IPS-18c (cell line): ENCODE measurements around the gene MAMDC4.
"Not testable (repeated sequence)": the region's sequence is repeated elsewhere in the genome, so short reads cannot be mapped to it uniquely, and the experiment has no call there.

Experiments used
- H3K4me3 ChIP-seq: 2 replicates; pipeline ENCODE4 v1.7.0; 2013; ENCODE audit warnings: low read depth, mild to moderate bottlenecking, low read length, moderate library complexity; ENCODE audit not compliant: insufficient read depth
- H3K9me3 ChIP-seq: one replicate; pipeline ENCODE4 v1.6.1; 2013; ENCODE audit warnings: mild to moderate bottlenecking, low read length, moderate library complexity; ENCODE audit not compliant: control insufficient read depth, insufficient read depth

The MAMDC4 gene

DNA sequence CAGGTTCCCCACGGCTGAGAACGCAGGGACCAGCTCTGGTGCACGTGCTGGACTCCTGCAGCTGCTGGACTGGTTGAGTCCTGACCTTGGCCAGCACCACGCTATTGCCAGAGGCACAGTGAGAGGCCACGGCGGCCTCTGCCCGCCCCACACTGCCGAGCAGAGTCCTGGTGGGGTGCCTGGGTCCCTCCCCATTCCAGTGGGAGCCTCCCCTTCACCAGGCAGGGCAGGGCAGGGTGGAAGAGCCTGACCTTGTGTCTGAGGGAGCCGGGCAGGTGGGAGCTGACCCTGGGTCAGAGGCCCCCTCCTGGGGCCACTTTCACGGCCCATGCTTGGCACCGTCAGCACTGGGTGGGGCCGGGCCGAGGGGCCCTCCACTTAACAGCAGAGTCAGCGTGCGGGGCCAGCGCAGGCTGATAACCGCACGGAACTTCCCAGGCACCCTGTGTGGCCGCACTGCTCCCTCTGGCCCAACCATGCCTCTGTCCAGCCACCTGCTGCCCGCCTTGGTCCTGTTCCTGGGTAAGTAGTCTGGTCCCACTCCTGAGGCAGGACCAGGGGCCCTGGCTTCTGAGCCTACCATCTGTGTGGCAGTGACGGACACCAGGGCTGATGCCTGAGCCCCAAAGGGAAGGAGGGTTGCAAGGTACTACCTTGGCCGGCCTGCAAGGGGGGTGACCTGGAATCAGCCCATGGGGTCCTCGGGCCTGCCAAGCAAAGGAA, at the start of gene MAMDC4:
Gene MAMDC4, plus strand, starts transcription at position 406 of the 723 bp plus-strand sequence. Its CDS starts 71 bp downstream, at position 477.
- no peak within 1 kb of the TSS for H3K4me3 ChIP-seq
- H3K9me3 ChIP-seq: no peaks in the 10 kb centered on the region

DNA sequence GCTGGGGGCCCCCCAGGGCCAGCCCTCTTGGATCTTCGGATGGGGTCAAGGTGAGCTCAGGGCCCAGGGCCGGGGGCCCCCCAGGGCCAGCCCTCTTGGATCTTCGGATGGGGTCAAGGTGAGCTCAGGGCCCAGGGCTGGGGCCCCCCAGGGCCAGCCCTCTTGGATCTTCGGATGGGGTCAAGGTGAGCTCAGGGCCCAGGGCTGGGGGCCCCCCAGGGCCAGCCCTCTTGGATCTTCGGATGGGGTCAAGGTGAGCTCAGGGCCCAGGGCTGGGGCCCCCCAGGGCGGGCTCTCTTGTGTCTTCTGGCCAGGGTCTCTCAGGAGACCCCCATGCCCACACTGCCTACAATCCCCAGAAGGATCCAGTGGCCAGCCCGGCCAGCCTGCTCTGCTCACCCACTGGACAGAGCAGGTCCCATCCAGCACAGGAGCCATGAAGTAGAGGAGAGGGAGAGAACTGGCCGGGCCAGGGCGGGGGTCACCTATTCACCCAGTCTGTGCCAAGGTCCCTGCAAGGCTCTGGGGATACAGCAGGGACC, 49.1 kb upstream of the MAMDC4 start:
- not testable (repeated sequence) for H3K9me3 ChIP-seq, H3K4me3 ChIP-seq

DNA sequence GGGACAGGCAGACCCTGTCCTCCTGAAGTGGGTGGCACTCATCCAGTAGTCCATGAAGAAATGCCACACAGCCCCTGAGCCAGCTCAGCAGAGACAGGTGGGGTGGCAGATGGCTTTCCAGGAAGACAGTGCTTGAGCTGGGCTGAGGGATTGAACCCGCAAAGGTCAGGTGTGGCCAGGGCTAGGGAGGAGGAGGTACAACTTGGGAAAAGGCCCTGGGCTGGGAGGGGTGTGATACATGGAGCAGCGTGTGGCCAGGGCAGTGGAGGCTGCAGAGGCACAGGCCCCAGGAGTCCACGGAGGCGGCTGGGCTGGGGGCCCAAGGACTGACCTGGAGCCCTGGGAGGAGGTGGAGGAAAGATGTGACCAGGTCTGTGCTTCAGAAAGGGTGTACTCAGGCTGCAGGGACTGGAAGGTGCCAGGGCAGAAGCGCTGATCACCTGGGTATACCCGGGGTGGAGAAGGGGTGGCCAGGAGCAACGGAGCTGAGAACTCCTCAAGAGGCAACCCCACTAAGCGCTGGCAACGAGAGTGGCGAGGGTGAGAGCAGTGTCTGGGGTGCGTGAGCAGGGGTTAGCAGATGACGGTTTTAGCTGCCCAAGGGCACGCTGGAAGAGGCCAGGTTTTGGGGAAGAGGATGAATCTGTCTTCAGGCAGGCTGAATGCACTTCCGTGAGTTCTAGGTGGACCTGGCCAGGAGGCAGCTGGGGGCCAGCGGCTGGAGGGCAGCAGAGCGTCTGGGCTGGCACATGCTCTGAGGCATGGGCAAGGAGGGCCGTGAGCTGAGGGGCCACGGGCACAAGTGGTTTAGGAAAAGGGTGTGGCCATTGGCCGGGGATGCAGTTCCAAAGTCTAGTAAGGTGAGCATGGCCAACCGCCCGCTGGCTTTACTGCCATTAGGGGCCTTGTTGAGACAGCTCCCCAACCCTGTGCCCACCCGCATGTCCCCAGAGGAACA, 48.3 kb upstream of the MAMDC4 start:
- Histone ChIP-seq H3K4me3 (no peak overlapping the region), H3K9me3 (no peaks in the 10 kb centered on the region)

DNA sequence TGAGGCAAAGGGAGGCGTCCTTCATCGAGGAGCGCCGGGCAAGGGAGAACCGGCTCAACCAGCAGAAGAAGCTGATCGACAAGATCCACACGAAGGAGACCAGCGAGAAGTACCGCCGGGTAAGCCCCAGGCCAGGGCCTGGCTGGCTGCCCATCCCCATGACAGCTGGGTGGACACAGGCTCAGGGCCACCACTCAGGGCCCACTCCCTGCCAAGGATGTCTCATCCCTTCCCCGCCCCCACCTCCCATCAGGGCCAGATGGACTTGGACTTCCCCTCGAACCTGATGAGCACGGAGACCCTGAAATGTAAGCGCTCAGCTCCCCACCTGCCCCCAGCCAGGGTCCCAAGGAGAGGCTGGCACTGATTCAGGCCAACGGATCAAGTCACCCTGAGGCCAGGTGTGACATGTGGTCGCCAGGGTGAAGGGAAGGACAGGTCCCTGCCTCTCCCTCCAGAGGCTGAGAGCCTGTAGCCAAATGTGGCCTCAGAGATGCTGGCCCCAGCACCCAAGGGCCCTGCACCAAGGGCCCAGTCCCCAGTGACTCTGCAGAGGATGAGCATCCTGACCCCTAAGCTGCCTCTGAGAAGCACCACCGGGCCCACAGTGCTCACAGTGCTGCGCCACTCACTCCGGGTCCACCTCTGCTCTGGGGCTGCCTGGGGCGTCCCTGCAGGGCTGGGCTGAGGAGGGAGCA, 47.5 kb upstream of the MAMDC4 start:
- H3K4me3 ChIP-seq: no peak overlapping the region
- no peaks in the 10 kb centered on the region for H3K9me3 ChIP-seq

DNA sequence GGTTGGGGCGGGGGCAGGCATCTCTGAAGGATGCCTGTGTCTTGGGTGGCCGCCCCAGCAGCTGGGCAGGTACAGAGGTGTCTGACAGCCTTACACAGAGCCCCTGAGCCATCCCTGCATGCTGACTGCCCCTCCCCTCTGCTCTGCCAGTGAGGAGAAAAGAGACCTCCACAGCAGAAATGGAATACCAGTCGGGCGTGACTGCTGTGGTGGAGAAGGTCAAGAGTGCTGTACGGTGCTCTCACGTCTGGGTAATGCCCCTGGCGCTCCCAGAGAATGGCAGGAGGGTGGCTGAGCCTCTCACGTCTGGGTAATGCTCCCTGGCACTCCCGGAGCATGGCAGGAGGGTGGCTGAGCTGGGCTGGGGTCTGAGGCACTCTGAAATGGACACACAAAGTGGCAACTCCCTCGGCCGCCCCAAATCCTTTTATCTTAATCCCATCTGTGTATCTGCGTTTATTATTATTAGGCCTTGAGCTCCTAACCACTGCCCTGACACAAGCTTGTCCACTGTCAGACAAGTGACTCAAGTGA, 46.9 kb upstream of the MAMDC4 start:
- no peak overlapping the region for H3K4me3 ChIP-seq

DNA sequence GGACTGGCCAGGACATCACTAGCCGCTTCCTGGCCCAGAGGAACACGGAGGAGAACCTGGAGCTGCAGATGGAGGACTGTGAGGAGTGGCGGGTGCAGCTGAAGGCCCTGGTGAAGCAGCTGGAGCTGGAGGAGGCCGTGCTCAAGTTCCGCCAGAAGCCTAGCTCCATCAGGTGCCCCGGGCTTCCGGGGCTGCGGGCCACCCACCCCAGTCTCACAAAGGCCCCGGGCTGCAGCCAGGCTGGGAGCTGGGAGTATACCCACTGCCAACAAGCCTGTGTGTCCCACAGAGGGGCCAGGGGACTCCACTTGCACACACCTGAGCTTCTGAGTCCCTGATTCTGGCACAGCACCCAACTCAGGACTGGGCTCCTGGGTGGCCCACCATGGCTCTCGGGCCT, 46.1 kb upstream of the MAMDC4 start:
- Histone ChIP-seq H3K4me3 (no peak overlapping the region), H3K9me3 (no peaks in the 10 kb centered on the region)

More for the DNA sequence above, 46.9 kb upstream of the MAMDC4 start:
- H3K9me3 ChIP-seq: no peaks in the 10 kb centered on the region

DNA sequence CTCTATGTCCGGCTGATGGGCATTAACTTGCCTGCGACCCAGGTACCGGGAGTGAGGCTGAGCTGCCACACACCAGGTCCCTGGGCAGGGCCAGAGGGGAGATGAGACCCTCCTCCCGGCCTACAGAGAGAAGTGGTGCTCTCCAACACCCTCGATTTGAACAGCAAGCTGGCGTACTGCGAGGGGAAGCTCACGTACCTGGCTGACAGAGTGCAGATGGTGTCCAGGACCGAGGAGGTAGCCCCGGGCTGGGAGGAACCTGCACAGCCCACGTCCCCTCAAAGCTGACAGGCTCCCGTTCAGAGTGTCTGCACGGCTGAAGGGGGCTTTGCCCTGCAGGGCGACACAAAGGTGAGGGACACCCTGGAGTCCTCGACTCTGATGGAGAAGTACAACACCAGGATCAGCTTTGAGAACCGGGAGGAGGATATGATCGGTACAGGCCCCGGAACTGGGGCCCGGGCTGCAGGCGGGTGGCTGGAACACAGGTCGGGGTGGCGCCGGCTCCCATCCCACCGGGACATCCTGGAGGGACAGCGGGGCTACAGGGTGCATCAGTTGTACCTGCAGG, 45.4 kb upstream of the MAMDC4 start:
- Histone ChIP-seq H3K9me3 (no peaks in the 10 kb centered on the region), H3K4me3 (peak overlapping the region; percentile 86)

DNA sequence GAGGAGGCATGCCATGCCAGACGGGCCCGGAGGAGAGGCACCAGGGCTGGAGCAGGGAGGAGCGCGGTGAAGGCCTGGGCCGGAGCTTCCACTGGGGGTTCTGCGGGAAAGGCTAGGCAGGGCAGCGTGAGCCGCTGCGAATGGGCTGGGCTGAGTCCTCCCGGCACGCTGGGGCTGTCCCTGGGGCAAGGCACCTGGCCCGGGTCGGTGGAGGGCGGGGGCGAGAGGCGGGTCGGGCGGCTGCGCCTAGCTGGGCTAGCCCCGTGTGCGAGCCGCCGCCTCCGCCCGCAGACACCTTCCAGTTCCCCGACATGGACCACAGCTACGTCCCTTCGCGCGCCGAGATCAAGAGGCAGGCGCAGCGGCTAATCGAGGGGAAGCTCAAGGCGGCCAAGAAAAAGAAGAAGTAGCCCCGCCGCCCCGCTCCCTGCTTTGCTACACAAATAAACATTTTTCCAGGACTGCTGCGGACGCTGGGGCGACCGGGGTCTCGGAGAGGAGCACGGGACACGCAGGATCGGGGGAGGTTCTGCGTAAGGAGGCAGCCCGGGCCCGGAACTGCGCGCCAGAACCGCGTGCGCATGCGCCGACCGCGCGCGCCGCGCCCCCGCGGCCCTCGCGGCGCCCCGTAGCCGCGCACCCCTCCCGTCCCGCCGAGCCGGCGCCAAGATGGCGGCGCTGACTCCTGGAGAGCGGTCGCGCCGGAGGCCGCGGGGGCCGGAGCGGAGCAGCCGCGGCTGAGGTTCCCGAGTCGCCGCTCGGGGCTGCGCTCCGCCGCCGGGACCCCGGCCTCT, 44.7 kb upstream of the MAMDC4 start, which contains the start of gene RABL6:
Gene RABL6, plus strand, starts transcription at position 668 of the 794 bp plus-strand sequence. CDS start 249 bp downstream, outside the sequence.
- H3K9me3 ChIP-seq: no peaks in the 10 kb centered on the region
- H3K4me3 ChIP-seq: peak within 1 kb of the TSS; percentile 92

DNA sequence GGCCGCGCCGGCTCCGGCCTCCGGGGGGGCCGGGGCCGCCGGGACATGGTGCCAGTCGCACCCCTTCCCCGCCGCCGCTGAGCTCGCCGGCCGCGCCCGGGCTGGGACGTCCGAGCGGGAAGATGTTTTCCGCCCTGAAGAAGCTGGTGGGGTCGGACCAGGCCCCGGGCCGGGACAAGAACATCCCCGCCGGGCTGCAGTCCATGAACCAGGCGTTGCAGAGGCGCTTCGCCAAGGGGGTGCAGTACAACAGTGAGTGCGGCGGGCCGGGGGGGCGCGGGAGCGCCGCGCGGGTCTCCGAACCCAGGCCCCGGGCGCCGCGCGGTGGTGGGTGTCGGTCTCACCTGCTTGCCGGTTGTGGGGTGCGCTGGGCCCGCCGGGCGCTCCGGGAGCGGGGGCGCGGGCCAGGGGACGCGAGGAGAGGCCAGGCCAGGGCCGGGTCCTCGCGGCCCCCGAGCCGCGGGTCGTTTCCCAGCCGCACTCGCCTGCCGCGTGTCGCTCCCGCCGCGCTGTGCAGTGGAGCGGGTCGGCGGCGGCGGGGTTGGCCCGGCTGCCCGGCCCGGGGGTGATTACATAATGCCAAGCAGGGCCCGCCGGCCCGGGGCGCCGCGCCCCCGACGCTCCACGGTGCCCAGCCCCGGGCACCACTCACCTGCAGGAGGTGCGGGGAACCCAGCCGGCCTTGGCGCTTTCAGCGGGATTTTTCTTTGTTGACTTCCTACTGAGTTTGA, 43.9 kb upstream of the MAMDC4 start:
- Histone ChIP-seq H3K4me3 (peak overlapping the region; percentile 92), H3K9me3 (no peaks in the 10 kb centered on the region)

DNA sequence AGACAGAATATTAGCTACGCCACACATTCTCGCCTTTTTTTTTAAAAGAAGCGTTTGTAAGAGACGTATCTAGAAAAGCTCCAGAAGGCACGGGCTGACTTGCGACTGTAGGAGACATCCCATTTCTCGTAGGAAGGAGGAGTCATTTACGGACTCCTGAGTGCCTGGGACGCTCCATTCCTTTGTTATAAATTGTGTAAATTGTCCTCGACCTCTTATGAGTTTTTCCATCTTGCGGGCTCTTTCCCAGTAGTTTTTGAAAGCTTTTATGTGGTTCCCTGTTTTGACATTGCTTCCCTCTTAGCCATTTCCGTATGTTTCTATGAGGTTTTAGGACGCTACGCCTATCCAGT, 43.4 kb upstream of the MAMDC4 start:
- peak overlapping the region; percentile 92 for H3K4me3 ChIP-seq

DNA sequence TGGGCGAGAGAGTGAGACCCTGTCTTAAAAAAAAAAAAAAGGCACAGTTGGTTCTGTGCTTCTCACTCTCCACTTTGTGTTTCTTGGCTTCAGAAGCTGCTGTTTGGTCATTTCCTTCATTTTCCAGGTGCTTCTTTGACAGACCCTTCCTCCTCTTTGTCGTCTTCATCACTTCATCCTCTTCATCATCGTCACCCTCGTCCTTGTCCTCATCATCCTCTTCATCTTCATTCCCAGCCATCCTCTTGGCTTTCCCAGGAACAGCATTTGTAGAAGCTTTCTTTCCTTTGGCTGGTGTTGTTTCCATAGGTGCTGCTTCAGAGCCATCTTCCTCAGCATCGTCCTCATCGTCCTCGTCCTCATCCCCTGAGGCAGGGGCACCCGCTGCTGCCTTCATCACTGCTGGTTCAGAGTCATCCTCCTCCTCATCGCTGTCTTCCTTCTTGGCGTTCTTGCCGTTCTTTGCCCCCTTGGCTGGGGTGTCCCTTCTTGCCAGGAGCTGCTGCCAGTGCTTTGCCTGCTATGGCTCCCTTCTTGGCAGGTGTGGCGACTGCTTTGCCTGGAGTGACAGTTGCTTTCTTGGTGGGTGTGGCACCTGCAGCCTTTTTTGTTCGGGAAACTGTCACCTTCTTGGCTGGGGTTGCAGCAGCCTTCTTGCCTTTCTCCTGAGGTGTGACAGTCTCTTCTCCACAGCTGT, 37.3 kb upstream of the MAMDC4 start:
- Histone ChIP-seq H3K9me3 (no peaks in the 10 kb centered on the region), H3K4me3 (no peak overlapping the region)

More for the DNA sequence above, 43.4 kb upstream of the MAMDC4 start:
- no peaks in the 10 kb centered on the region for H3K9me3 ChIP-seq

DNA sequence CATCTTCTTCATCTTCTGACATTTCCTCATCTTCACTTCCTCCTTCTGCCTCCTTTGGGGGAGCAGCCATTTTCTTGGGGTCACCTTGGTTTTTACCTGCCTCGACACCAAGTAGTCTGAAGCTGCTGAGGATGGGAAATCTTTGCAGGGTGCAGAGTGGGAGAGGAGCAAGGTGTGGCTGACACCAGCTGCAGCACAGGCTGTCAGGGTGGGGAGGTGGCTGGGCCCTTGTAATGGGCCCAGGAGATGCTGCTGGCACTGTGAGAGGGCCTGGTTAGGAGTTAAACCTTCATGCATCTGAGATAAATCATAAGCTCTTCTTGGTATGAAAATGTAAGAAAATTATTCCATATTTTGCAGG, 36.7 kb upstream of the MAMDC4 start:
- no peak overlapping the region for H3K4me3 ChIP-seq
- no peaks in the 10 kb centered on the region for H3K9me3 ChIP-seq

DNA sequence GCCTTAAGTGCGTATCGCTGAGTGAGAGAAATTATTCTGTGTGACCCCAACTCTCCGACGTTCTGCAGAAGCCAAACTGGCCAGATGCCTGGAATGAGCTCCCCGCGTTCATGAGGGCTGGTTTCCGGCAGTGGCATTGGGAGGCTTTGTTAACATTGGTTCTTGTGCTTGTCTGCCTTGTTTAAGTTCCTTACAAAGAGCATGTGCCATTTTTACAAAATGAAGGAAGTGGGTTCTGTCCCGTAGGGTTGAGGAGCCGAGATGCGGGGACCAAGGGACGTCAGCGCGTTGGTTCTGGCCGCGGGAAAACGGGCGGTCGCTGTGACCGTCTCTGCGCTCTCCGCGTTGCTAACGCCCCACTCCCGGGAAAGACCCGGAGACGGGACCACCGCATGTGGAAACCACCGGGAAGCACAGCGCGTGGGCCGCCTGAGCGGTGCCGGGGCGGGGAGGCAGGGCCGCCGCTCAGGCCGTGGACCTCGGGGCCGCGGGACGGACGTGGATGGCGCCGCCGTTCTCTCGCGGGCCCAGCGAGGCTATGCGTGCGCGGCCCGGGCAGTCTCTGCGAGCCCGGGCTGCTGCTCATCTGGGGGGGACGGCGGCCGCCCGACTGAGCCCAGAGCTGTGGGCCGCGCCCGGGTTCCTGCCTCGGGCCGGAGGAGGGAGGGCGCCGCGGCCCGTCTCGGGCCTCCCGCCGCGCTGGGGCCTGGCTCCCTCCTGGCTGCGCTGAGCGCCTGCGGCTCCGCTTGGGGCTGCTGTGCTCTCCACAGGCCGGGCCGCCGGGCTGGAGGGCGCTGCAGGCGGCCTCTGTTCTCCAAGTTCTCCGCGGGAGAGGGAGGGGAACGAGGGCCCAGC, 30.9 kb upstream of the MAMDC4 start:
- H3K9me3 ChIP-seq: no peaks in the 10 kb centered on the region
- peak overlapping the region; percentile 59 for H3K4me3 ChIP-seq

DNA sequence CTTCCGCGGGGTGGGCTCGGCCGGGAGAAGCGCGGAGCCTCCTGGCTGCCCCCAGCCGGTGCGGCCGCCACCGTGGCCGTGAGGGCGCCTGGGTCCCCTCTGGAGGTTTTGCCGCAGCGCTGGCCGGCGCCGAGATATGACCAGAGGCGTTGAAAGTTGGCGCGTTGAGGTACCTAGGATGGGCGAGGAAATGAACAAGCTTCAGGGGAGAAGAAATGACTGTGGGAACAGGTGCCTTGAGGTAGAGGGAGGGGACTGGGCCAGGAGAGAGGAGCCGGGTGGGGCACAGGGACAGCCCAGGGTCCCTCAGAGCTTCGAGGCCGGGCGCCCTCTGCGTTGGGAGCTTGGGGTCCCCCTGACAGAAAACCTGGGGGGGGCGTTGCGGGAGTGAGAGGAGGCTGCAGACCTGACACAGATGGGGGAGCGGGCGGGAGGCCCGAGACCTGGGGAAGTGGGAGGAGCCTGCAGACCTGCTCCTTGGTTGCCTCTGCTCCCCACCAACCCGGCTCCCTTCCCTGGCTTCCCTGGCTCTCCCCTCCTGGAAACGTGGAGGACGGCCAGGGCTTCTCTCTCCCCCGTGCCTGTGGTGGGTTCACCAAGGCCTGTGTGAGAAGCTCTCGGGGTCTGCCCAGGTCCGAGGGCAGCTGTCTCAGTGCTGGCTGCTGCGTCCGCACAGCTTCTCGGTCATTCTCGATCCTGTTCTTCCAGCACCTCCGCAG, 30.2 kb upstream of the MAMDC4 start:
- Histone ChIP-seq H3K9me3 (no peaks in the 10 kb centered on the region), H3K4me3 (peak overlapping the region; percentile 59; the same call in 1 of the 2 replicates)
